Measurements from ENCODE around the gene APOL2. TPM values are rescaled to one million over a fixed set of nuclear protein-coding genes. Genes with fewer than 3 reads are reported as not detected.
A peak's percentile ranks its signal among the peaks of the same experiment; 100 is the strongest.
"Not testable (repeated sequence)": the region's sequence is repeated elsewhere in the genome, so short reads cannot be mapped to it uniquely, and the experiment has no call there.

Gene APOL2
- total RNA-seq, 1 donor from 2014 or later, result 57.7 TPM

DNA sequence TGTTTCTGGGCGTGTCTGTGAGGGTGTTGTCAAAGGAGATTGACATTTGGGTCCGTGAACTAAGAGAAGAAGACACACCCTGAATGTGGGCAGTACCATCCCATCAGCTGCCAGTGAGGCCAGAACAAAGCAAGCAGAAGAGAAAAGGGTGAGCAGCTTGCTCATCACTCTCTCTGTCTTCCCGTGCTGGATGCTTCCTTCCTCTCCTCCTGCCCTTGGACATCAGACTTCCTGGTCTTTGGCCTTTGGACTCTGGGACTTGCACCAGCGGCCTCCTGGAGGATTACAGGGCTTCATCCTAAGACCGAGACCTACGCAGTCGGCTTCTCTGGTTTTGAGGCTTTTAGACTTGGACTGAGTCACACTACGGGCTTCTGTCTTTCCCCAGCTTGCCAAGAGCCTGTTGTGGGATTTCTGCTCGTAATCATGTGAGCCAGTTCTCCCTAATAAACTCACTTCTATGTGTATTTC, 18.8 kb downstream of the APOL2 start:
- DNase-seq, result peak; percentile 48

DNA sequence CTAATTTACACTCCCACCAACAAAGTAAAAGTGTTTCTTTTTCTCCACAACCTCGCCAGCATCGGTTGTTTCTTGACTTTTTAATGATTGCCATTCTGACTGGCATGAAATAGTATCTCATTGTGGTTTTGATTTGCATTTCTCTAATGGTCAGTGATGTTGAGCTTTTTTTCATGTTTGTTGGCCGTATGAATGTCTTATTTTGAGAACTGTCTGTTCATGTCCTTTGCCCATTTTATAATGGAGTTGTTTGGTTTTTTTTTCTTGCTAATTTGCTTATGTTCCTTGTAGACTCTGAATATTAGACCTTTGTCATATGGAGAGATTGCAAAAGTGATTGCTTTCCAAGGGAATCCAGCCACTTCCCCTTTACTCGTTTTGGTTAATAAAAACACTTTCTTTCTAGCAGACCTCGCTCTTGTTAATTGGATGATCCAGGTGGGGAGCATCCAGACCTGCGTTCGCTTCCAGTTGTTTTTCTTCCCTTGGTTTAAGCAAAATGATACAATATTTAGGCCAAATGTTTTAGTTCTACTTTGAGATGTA, 20.6 kb downstream of the APOL2 start:
- no peak for DNase-seq

DNA sequence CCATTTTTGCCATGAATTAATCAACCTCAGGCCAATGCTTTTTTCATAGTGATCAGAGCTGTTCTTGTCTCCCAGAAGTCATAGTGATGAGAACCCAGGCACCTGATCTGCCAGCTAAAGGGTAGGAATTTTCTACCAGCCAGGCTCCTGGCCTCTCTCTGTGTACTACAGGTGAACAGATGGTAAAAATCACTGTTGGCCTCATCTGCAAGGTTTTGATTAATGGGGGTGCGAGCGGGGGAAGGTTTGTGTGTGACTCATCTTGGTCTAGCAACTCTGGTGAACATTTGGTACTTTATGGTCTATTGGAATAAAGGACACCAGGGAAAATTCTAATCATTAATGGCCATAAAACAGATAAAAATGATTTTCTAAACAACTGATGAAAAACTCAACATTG, 23.3 kb downstream of the APOL2 start:
- DNase-seq, result no peak

DNA sequence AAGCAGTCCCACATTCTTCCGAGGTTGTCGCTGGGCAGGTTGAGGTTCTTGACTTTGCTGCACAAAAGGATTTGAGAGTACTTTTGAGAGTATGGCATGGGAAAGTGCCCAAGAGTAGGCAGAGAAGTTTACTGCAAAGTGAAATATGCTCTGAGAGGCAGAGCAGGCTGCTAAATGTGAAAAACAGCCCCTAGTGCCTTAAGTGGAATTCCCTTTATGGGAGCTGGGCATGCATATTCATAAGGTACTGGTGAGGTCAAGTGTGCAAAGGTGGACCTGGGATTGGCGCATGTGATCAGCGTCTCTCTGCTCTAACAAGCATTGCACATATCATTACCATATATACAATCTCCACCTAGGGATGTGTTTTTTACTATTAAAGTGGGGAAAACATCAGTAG, 25.7 kb downstream of the APOL2 start:
- DNase-seq, result no peak

DNA sequence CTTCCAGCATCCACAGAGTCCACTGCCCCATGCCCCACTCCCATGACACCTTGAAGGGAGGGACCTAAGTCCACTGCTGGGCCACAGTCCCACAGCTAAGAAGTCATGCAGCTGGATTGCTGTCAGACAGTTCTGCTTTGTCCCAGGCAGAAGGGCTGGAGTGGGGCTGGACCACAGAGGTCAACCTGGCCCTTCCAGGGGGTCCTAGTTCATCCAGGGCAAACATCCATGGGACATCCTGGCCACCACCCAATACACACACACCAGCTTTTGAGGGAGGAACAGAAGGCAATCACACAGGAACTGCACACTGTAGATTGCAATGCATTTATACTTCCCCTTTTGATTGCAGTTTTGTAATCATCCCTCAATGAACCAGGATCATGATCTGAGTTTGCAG, 26.4 kb downstream of the APOL2 start:
- DNase-seq, result no peak

DNA sequence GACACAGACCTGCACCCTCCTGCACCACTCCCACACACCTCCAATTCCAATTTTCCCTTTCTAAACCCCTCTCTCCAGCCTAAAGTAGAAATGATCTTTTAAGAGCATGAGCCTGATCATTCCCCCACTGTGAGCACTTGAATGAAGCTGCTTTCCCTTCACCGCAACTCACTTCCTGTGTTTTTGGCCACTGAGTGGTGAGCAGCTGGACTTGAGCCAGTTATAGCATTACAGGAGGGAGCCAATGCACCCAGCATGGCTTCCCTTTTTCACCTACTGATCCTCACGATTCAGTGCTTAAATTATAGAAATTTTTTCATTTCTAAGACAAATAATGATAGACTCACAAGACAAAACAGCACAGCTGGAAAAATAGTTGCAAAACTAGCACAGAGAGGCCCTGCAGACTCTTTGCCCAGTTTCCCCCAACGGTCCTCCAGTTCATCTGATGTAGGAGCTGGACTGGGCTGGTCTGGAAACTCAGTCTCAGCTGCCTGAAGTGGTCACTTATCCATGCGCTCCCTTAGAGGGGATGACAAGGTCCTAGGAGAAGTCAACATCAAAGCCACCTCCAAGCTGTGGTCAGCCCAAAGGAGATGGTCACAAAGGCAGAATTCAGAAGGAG, 28.0 kb downstream of the APOL2 start:
- DNase-seq, result peak; percentile 70

DNA sequence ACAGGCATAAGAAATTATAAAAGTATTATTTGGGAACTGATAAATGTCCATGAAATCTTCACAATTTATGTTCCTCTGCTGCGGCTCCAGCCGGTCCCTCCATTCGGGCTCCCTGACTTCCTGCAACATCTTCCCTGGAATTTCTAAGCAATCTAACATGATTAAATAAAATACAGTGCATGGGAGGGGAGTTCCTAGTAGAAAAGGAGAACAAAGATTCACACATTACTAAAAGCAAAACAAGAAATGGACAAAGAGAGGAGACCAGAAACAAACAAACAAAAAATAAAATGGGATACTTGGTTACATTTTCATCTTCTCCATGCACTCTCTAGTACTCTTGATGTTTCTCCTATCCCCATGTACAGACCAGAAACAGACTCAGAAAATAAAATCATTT, 29.1 kb downstream of the APOL2 start:
- DNase-seq, result no peak

DNA sequence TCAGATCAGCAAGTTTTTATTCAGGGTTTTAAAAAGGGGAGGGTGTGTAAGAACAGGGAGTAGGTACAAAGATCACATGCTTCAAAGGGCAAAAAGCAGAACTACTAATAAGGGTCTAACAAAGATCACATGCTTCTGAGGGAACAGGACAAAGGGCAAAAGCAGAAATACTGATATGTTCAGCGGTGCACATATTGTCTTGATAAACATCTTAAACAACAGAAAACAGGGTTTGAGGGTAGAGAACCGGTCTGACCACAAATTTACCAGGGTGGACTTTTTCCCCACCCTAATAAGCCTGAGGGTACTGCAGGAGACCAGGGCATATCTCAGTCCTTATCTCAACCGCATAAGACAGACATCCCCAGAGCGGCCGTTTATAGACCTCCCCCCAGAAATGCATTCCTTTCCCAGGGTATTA, 29.8 kb downstream of the APOL2 start:
- DNase-seq, result not testable (repeated sequence)

DNA sequence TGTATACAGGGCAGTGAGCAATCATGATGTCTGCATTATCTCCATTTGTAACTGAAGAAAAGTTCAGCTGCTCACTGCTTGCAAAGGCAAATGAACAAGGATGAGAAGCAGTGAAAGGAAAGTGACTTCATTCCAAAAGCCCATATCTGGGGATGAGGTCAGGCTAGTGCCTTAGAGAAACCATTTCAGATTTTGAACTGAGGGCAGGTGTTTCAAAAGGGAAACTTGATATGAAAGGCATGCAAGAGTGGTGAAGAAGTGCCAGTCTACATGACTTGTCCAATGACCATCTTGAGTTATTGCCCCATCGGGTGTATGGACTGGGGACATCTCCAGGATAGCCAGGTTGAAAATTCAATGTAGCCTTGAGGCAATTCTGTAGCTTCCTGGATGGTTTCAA, 30.4 kb downstream of the APOL2 start:
- no peak for DNase-seq

DNA sequence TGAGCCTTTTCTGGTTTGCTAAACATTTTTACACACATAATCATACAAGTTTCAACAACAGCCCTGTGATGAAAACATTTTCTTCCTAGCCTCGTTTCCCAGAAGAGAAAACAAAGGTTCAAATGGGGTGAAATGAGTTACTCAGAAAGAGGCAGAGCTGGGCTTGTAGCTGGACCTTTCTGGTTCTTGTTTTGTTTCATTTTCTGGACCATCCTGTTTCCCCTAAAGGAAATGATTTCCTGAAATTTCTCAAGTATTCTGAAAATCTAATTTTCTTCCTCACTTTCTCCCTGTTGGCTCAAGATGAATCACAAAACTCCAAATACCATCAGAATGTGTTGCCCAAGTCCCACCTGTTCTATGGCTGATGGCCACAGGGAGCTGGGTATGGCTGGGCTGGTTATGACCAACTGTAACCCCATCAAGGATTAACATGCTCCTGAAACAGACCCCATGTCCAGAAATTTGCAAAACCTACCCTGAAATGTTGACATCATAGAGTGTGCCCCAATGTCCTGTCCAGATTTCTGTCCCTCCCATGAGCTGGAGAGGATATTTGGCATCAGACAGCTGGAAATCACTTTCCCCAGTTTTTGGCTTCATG, 31.1 kb downstream of the APOL2 start:
- no peak for DNase-seq

DNA sequence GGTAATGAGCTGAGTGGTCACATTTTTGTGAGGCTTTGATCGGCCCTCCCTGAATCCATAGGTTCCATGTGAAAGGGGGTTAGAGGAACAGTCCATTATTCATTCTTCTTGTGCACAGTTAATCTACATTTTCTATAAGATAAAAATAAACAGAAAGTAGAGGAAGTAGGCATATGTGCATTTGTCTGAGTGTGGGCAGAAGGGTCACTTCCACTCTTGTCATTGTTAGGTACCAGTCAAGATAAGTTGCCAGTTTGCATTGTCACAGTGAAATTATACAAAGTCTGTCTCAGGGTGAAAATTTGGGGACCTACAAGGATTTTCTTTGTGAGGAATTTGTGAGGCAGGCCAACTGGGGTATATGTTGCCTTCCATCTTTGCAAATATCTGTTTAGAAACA, 33.1 kb downstream of the APOL2 start:
- no peak for DNase-seq

DNA sequence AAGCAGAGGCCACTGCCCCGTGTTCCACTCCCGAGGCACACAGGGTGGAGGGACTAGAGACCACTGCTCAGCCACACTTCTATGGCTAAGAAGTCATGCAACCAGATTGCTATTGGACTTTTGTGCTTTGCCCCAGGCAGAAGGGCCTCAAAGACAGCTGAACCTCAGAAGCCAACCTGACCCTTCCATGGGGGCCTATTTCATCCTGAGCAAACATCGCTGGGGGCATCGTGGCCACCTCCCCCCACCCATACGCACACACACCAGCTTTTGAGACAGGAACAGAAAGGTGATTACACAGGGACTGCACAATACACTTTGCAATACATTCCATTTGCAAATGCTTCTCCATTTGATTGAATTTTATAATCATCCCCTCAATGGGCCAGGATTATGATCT, 33.8 kb downstream of the APOL2 start:
- not testable (repeated sequence) for DNase-seq

DNA sequence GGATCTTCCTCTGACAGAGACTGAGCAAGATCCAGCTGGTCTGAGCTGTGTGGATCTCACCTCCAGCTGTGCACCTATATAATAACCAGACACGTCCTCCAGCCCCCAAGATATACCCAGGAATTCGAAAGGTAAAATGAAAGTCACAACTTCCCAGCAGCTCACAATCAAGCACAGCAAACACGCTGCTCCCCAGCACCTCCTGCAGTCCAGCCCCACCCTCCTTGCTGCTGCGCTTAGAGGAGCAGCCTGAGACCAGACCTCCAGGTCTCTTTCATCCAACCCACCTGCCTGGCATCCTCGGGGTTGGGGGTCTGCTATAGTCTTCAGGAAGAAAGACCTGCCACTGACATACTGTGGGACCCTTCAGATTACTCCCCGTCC, 34.7 kb downstream of the APOL2 start:
- DNase-seq, result no peak

DNA sequence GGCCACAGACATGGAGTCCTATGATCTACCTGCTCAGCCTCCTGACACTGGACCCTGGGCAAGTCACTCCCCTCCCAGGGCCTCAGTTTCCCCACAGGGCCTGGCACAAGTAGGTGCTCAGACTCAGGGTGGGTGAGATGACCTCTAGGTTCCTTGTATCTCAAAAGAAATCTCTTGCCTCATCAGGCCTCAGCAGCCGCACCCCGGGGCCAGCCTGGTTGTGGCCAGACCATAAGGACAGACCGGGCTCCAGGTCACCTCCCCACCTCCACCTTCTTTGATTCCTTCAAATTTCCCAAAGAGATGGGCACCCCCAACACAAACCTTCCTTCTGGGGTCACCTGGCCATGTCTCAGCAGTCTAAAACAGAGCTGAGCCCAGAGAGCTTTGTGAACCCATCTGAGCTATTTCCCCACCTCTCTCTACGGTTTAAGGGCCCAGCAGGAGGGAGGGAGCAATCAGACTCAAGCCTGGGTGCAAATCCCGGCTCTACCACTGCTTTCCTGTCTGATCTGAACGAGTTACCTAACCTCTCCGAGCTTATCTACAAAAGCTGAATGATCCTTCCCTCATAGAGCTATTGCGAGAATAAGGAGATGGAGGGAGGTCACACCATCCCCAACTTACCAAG, 35.2 kb downstream of the APOL2 start:
- no peak for DNase-seq

DNA sequence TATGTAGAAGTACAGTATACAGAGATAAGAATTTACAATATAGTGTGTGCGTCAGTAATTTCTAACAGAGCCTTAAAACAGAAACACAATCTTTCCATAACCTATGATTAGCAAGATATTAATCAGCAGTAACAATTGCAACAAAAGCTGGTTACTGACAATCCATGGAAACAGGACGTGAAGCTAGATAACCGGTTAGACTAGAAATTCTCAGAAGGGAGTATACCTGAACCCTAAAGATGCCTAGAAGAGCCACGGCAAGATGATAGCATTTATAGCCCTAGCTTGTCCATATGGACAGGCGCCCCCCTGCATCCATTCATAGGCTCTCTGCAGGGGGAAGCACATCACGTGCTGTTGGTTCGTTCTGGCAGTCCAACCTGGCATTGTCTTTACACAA, 35.9 kb downstream of the APOL2 start:
- peak; percentile 19 for DNase-seq

DNA sequence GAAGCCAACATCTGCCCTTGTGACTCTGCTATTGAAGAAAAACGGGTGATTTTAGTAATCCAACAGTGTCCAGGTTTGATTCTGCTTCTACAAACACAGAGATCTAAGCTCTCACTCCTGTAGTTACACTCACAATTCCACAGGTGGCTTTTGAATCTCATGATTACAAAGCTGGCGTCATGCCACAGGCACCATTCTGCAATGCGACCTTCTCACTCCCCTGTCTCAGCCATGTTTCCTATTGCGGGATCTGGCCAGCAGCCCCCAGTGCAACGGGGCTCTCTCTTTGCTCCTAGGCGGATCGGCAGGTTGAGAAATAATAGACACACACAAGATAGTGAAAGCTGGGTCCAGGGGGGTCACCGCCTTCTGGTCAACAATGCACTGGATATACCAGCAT, 36.4 kb downstream of the APOL2 start:
- peak; percentile 86 for DNase-seq

DNA sequence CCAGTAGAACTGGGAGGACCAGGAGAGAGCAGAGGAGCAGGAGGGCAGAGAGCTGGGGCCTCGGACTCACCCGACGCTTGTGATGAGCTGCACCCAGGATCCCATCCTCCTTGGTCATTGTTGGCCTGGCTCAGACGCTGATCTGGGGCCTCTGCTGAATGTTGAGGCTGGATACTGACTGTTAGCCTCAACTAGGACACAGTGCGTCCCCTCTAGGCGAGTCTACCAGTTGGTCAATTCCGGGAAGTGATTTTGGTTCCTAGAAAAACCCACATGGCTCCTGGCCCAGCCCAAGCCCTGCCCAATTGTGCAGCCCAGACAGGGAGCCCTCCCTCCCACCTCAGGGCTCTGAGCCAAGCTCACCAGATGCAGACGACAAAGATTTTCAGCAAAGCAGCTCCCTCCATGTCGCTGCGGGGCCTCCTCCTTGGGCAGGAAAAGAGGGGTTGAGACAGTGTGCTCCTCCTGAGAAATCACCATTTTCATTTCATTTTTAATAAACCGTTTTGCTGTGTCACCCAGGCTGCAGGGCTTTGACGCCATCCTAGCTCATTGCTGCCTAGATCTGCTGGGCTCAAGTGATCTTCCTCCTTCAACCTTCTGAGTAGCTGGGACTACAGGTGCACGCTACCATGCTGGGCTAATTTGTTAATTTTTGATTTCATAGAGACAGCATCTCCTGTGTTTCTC, 37.6 kb downstream of the APOL2 start, which contains the start of gene APOL4:
TSS of gene APOL4 (minus strand) at position 180 of the 690 bp plus-strand sequence. CDS start at position 105, 75 bp downstream.
- peak; percentile 40 for DNase-seq

DNA sequence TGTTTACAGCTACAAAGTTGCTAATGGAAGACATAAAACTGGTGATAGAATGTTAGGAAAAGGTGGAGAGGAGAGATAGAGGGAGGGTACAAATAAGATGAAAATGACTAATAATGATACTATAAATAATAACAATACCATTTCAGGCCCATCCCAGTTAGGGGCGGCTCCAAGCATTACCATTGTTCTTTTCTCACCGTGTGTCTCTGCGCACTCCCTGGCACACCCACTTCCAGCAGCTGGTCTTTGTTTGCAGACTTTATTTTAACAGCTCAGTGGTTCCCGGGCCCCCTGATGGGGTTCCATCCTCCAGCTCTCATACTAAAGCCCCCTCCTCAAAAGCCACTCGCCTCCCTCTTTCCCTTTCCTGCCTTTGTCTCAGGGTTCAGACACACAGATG, 38.3 kb downstream of the APOL2 start:
- DNase-seq, result not testable (repeated sequence)

DNA sequence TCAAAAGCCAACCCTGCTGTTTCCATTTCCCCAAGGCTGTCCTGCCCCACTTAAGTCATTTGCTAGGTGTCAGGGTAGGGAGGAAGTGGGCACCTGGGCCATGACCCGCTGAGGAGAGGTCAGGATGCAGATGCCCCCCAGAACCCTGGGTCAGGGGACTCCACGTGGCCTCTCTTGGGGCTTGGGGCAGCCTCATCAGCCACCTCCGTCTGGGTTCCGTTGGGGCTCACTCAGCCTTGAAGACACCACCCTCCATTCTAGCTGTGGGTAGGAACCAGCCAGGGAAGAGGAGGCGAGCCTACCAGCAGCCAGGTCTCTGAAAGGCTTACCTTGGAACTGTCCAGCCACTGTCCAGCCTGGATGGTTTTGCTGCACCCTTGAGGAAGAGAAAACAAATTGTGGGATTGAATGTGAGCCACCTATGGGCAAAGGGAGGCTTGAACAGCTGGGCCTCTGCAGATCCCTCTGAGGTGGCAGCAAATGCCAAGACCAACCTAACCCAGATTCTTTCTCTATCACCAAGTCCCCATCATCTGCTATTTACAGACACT, 40.3 kb downstream of the APOL2 start:
- DNase-seq, result no peak

DNA sequence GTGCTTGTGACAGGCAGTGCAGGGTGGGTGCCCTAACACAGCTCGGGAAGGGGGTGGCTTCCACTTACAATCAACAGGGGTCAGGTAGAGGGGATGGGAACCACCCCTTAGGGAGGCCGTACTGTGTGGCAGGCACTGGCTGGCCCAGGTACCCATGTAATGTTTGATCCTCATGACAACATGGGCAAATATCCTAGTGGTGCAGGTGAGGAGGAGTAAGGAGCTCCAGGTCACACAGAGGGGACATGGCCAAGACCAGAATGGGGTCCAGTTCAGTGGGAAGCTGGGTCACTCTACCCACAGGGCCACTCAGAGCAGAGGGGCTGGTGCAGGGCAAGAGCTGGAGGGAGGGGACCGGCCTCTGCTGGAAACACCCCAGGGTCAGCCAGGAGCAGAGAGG, 40.8 kb downstream of the APOL2 start:
- no peak for DNase-seq

DNA sequence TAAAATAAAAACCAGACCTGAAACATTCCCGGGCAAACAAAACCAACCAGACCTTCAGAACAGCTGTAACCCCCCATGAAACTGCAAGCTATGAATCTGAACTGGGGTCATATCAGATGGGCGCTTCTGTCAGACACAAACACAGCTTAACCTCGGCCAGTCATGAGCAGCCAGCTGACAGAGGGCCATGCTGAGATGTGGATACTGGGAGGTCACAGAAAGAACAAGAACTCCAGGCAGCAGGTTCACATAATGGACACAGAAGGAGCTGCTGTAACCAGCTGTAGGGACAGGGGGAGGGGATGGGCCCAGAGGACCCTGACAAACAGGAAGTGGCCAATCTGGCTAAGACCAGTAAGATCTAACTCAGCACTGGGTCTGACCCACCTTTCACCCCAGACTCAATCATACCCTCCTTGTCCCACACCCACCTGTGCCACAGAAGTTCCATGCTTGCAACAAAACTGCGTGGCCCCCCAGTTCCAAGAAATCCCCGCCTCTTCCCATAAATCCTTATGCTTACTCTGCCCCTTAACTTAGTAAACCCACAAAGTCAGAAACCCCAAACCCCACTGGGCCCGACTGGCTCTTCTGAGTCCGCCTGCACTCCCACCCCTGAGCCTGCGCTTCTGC, 41.7 kb downstream of the APOL2 start:
- peak; percentile 17 for DNase-seq

DNA sequence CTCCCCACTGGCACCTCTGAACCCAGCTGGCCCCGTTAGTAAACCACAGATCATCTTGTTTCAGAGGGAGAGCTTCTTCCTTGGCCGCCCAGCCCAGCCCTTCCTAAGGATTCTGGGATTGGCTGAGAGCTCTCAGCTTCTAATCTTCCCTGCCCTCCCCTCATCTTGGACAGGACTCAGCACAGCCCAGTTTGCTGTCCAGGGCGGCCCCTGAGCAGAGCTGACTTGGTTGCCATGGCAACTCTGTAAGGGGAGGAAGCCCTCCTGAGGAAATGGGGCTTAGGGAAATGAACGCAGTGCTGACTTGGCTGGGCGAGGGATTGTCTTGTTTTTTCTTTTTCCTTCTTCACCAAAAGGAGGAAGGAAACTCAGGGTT, 42.3 kb downstream of the APOL2 start:
- DNase-seq, result peak; percentile 83
